ENCODE measurements around the gene RUNX2.

GRCh38 chr6:45502456-45502855 is 174.3 kb downstream of the RUNX2 start:
- TF ChIP-seq CTCF (IDR thresholded peaks at IDR 0.05; ENCODE audit: control extremely low read depth in 1 of 3, insufficient read depth in 1 of 3, low read depth in 1 of 3, low read length in 3 of 3) (no peak), RFX5 (IDR thresholded peaks at IDR 0.05; ENCODE audit: borderline replicate concordance, low read depth, low read length) (no peak), ATF3 (IDR thresholded peaks at IDR 0.05; ENCODE audit: insufficient read depth, low read depth, low read length) (no peak), SP1 (IDR thresholded peaks at IDR 0.05; ENCODE audit: low read depth, low read length) (no peak), YY1 (IDR thresholded peaks at IDR 0.05; ENCODE audit: low read depth, low read length) (no peak), SRF (IDR thresholded peaks at IDR 0.05; ENCODE audit: low read depth, low read length) (no peak), POLR2A (IDR thresholded peaks at IDR 0.05; ENCODE audit: control extremely low read depth in 1 of 2, low read depth in 2 of 2, low read length in 2 of 2) (no peak), RAD21 (IDR thresholded peaks at IDR 0.05 in 1 of 2, conservative IDR thresholded peaks at IDR 0.05 in 1 of 2; ENCODE audit: low read depth in 2 of 2, low read length in 2 of 2) (no peak), SIRT6 (IDR thresholded peaks at IDR 0.05; ENCODE audit: low read length) (no peak), EP300 (IDR thresholded peaks at IDR 0.05; ENCODE audit: borderline replicate concordance in 1 of 2, low read depth in 2 of 2, low read length in 2 of 2) (no peak), CBX5 (IDR thresholded peaks at IDR 0.05; ENCODE audit: low read depth, low read length) (no peak)

Data from H1 (cell line).